Stimulated activated naive CD8-positive, alpha-beta T cell treated with anti-CD3 and anti-CD28 coated beads, Interleukin-15, amount 100 ng/mL, for 72 hours (primary cell): ENCODE data around the gene SNAPC5.
"Not testable (repeated sequence)": the region's sequence is repeated elsewhere in the genome, so short reads cannot be mapped to it uniquely, and the experiment has no call there.

Experiments used
- ATAC-seq: fragments of 150-1000 bp; cut with Tn5 transposase; 2 replicates; pipeline ENCODE4 v1.10.0; 2021; ENCODE audit warnings: mild to moderate bottlenecking, moderate library complexity
- DNase-seq, 2 donors: peaks; one replicate each; pipeline ENCODE4 v3.0.0; 2021 to 2022
- H3K27ac Mint-ChIP-seq, 2 donors: one replicate each; pipeline ENCODE4 v1.8.0; 2022; ENCODE audit warnings: mild to moderate bottlenecking in 2 of 2, mixed read lengths in 2 of 2, moderate library complexity in 2 of 2
- H3K27me3 Mint-ChIP-seq: one replicate; pipeline ENCODE4 v1.8.0; 2022; ENCODE audit warnings: mixed read lengths
- H3K4me1 Mint-ChIP-seq: one replicate; pipeline ENCODE4 v1.8.0; 2022; ENCODE audit warnings: mild to moderate bottlenecking, mixed read lengths
- H3K4me3 Mint-ChIP-seq, 2 donors: one replicate each; pipeline ENCODE4 v1.8.0; 2022; ENCODE audit warnings: mild to moderate bottlenecking in 2 of 2, mixed read lengths in 2 of 2, moderate library complexity in 1 of 2
- H3K9me3 Mint-ChIP-seq, 2 donors: one replicate each; pipeline ENCODE4 v1.8.0; 2022; ENCODE audit warnings: mixed read lengths in 2 of 2

The SNAPC5 gene

GRCh38 chr15:66476535-66476934, 21.0 kb downstream of the SNAPC5 start:
- Mint-ChIP-seq H3K9me3 (no peaks in the 10 kb centered on the region), H3K27me3 (no peaks in the 10 kb centered on the region), H3K4me3 (no peak overlapping the region), H3K4me1 (peaks cover 40% of the 10 kb centered on the region), H3K27ac (peak overlapping the region; percentile 87 to 91)
- no peak for DNase-seq
- ATAC-seq, result no peak

- Mint-ChIP-seq H3K9me3 (no peaks in the 10 kb centered on the region), H3K27ac (no peak overlapping the region), H3K4me1 (peaks cover 56% of the 10 kb centered on the region)
Measured at GRCh38 chr15:66474963-66475362, 22.6 kb downstream of the SNAPC5 start.

GRCh38 chr15:66474135-66474534, 23.4 kb downstream of the SNAPC5 start:
- peaks cover 62% of the 10 kb centered on the region for H3K4me1 Mint-ChIP-seq
- no peak for DNase-seq

More at GRCh38 chr15:66474963-66475362, 22.6 kb downstream of the SNAPC5 start:
- DNase-seq (no peak), ATAC-seq (no peak)
- Mint-ChIP-seq H3K27me3 (no peaks in the 10 kb centered on the region), H3K4me3 (no peak overlapping the region)

GRCh38 chr15:66472176-66472999, 25.2 kb downstream of the SNAPC5 start:
- H3K4me1 Mint-ChIP-seq, result peaks cover 62% of the 10 kb centered on the region
- DNase-seq (peak; percentile 17 to 65), ATAC-seq (peak; percentile 97)
- no peaks in the 10 kb centered on the region for H3K9me3 Mint-ChIP-seq
- H3K27ac Mint-ChIP-seq, result peak overlapping the region; percentile 89 to 94
- no peaks in the 10 kb centered on the region for H3K27me3 Mint-ChIP-seq
- H3K4me3 Mint-ChIP-seq, result peak overlapping the region; percentile 63 to 74

More at GRCh38 chr15:66474135-66474534, 23.4 kb downstream of the SNAPC5 start:
- no peak for ATAC-seq
- Mint-ChIP-seq H3K27me3 (no peaks in the 10 kb centered on the region), H3K9me3 (no peaks in the 10 kb centered on the region), H3K27ac (no peak overlapping the region), H3K4me3 (no peak overlapping the region)

- peak overlapping the region in 1 of 2 donors; percentile 59 for H3K27ac Mint-ChIP-seq
- DNase-seq, H3K9me3 Mint-ChIP-seq, H3K4me3 Mint-ChIP-seq, ATAC-seq, H3K27me3 Mint-ChIP-seq: not testable (repeated sequence)
- H3K4me1 Mint-ChIP-seq, result peaks cover 47% of the 10 kb centered on the region
Measured at GRCh38 chr15:66470825-66471224, 26.7 kb downstream of the SNAPC5 start.

- not testable (repeated sequence) for H3K4me3 Mint-ChIP-seq
Measured at GRCh38 chr15:66467162-66468040, 30.2 kb downstream of the SNAPC5 start.

GRCh38 chr15:66465294-66465693, 32.3 kb downstream of the SNAPC5 start:
- not testable (repeated sequence) for H3K27me3 Mint-ChIP-seq, H3K4me1 Mint-ChIP-seq, DNase-seq, H3K4me3 Mint-ChIP-seq, H3K9me3 Mint-ChIP-seq, ATAC-seq
- peak overlapping the region in 1 of 2 donors; percentile 38 for H3K27ac Mint-ChIP-seq

More at GRCh38 chr15:66467162-66468040, 30.2 kb downstream of the SNAPC5 start:
- H3K27me3 Mint-ChIP-seq, DNase-seq, H3K9me3 Mint-ChIP-seq, H3K27ac Mint-ChIP-seq, ATAC-seq: not testable (repeated sequence)
- H3K4me1 Mint-ChIP-seq, result peaks cover 31% of the 10 kb centered on the region

GRCh38 chr15:66462627-66463026, 34.9 kb downstream of the SNAPC5 start:
- DNase-seq, result no peak
- Mint-ChIP-seq H3K27ac (peak overlapping the region in 1 of 2 donors; percentile 74), H3K4me1 (no peaks in the 10 kb centered on the region), H3K9me3 (no peaks in the 10 kb centered on the region), H3K4me3 (no peak overlapping the region), H3K27me3 (no peaks in the 10 kb centered on the region)
- no peak for ATAC-seq

- Mint-ChIP-seq H3K27me3 (no peaks in the 10 kb centered on the region), H3K9me3 (no peaks in the 10 kb centered on the region), H3K27ac (no peak overlapping the region), H3K4me3 (no peak overlapping the region), H3K4me1 (no peaks in the 10 kb centered on the region)
- no peak for DNase-seq
- no peak for ATAC-seq
Measured at GRCh38 chr15:66461917-66462316, 35.6 kb downstream of the SNAPC5 start.

GRCh38 chr15:66461294-66461693, 36.3 kb downstream of the SNAPC5 start:
- not testable (repeated sequence) for H3K4me1 Mint-ChIP-seq, H3K9me3 Mint-ChIP-seq, ATAC-seq, H3K27me3 Mint-ChIP-seq, H3K27ac Mint-ChIP-seq, H3K4me3 Mint-ChIP-seq, DNase-seq

- Mint-ChIP-seq H3K4me3 (no peak overlapping the region), H3K4me1 (no peaks in the 10 kb centered on the region), H3K9me3 (no peaks in the 10 kb centered on the region), H3K27ac (peak overlapping the region in 1 of 2 donors; percentile 38), H3K27me3 (no peaks in the 10 kb centered on the region)
- DNase-seq (no peak), ATAC-seq (no peak)
Measured at GRCh38 chr15:66459818-66460615, 37.5 kb downstream of the SNAPC5 start.

GRCh38 chr15:66456211-66456610, 41.4 kb downstream of the SNAPC5 start:
- peak; percentile 91 for ATAC-seq
- Mint-ChIP-seq H3K27ac (peak overlapping the region in 1 of 2 donors; percentile 65), H3K4me1 (no peaks in the 10 kb centered on the region), H3K4me3 (no peak overlapping the region), H3K9me3 (no peaks in the 10 kb centered on the region), H3K27me3 (no peaks in the 10 kb centered on the region)
- DNase-seq, result peak in 1 of 2 donors; percentile 25

- Mint-ChIP-seq H3K9me3 (no peaks in the 10 kb centered on the region), H3K4me1 (no peaks in the 10 kb centered on the region), H3K27ac (no peak overlapping the region), H3K4me3 (no peak overlapping the region), H3K27me3 (no peaks in the 10 kb centered on the region)
- DNase-seq (no peak), ATAC-seq (no peak)
Measured at GRCh38 chr15:66454143-66454542, 43.4 kb downstream of the SNAPC5 start.

- no peaks in the 10 kb centered on the region for H3K4me1 Mint-ChIP-seq
Measured at GRCh38 chr15:66452971-66453580, 44.5 kb downstream of the SNAPC5 start.

GRCh38 chr15:66452420-66452819, 45.1 kb downstream of the SNAPC5 start:
- no peak for ATAC-seq
- H3K4me3 Mint-ChIP-seq, result no peak overlapping the region
- no peaks in the 10 kb centered on the region for H3K9me3 Mint-ChIP-seq
- H3K27ac Mint-ChIP-seq, result peak overlapping the region in 1 of 2 donors; percentile 33
- no peaks in the 10 kb centered on the region for H3K4me1 Mint-ChIP-seq
- H3K27me3 Mint-ChIP-seq, result no peaks in the 10 kb centered on the region
- DNase-seq, result no peak

More at GRCh38 chr15:66452971-66453580, 44.5 kb downstream of the SNAPC5 start:
- Mint-ChIP-seq H3K27me3 (no peaks in the 10 kb centered on the region), H3K9me3 (no peaks in the 10 kb centered on the region), H3K27ac (no peak overlapping the region), H3K4me3 (no peak overlapping the region)
- DNase-seq (no peak), ATAC-seq (no peak)
